ENCODE results near the gene ZMYND19. TPM values are rescaled to one million over a fixed set of nuclear protein-coding genes. Genes with fewer than 3 reads are reported as not detected.

Gene ZMYND19
- total and polyA plus RNA-seq, 2 of the 8 experiments (the other 6 are each of a cell fraction or from before 2014, with no cell fraction given), result 42.4 to 58.7 TPM

DNA sequence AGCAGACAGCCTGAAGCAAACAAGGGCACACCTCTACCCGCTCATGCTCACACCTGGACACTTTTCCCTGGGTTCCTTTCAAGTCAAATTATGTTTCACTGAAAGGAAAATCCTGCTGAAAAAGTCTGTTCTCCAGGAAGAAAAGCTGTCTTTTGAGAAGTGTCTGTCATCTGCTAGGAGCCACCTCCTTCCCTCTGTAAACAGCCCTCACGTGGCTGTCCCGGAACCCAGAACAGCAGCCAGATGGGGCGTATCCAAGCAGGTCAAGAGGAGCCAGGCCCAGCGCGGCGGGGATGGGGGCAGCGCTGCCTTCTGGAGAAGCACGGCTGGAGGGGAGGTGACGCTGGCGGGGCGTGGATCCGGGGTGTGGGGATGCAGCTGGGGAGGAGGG is 40.1 kb downstream of the ZMYND19 start, which contains the start of gene PNPLA7:
PNPLA7 (minus strand) TSS at position 172 of the 391 bp plus-strand sequence. CDS start 205 bp downstream, outside the sequence.
- no peak within 1 kb of the TSS for H2BK120ac ChIP-seq (replicated peaks; ENCODE audit: low read depth, low read length)
- H3K4me2 ChIP-seq (ENCODE audit: insufficient read depth in 1 of 2, low read depth in 2 of 2, low read length in 2 of 2), result peak within 1 kb of the TSS; percentile 24 to 85
- H2BK20ac ChIP-seq (ENCODE audit: low read length), result no peak within 1 kb of the TSS
- H3K36me3 ChIP-seq (ENCODE audit: control insufficient read depth in 2 of 4, insufficient read depth in 4 of 4, low read length in 3 of 4), result peaks cover 2 to 4% (median 4%) of the 10 kb centered on the region in 4 experiments; a peak in 4 of 8 replicates
- H2AK5ac ChIP-seq (ENCODE audit: low read depth, low read length), result no peak within 1 kb of the TSS
- no peak within 1 kb of the TSS for H2AFZ ChIP-seq (ENCODE audit: low read length)
- H2BK15ac ChIP-seq (ENCODE audit: low read length), result no peak within 1 kb of the TSS
- DNase-seq (ENCODE audit: low read depth in 1 of 2, low spot score in 2 of 2), result peak; percentile 27 to 81
- POLR2A ChIA-PET (ENCODE audit: partially characterized antibody), result interaction anchor here (0.8 to 1.5 kb wide), 4 partner anchors 16 to 309 kb away, joined by 3 read pairs; partner anchors contain the start of genes EHMT1 and TUBB4B
- H4K8ac ChIP-seq (ENCODE audit: extremely low read depth, insufficient read depth, low read length), result peak within 1 kb of the TSS; percentile 25; the same call in 1 of the 2 replicates
- H2BK5ac ChIP-seq (ENCODE audit: low read depth, low read length), result no peak within 1 kb of the TSS
- peaks cover 5% of the 10 kb centered on the region; the same call in 1 of the 2 replicates for H3K79me1 ChIP-seq (ENCODE audit: low read depth, low read length)
- 14% methylated on average over 11 of the region's 13 CpGs; no CpG with 5 or more reads in 1 of the 2 experiments for WGBS, 2 experiments (ENCODE audit: extremely low coverage in 1 of 2, insufficient coverage in 1 of 2, insufficient read length in 1 of 2, insufficient replicate concordance in 2 of 2, low coverage in 1 of 2, low lambda C conversion rate in 2 of 2, missing lambda C conversion rate in 1 of 2)
- H4K20me1 ChIP-seq (replicated peaks in 1 of 2; ENCODE audit: control insufficient read depth in 1 of 2, insufficient read depth in 2 of 2, low read length in 2 of 2), result peaks cover 4 to 6% of the 10 kb centered on the region in 2 experiments
- TF ChIP-seq HDAC2 (IDR thresholded peaks at IDR 0.05; ENCODE audit: borderline replicate concordance in 1 of 2, low read depth in 2 of 2, low read length in 2 of 2) (peak in 1 of 2 experiments; percentile 45; a peak in 1 of 4 replicates), PHF8 (conservative IDR thresholded peaks at IDR 0.05; ENCODE audit: low read depth, low read length) (no peak), SIRT6 (IDR thresholded peaks at IDR 0.05; ENCODE audit: low read length) (no peak), YY1 (IDR thresholded peaks at IDR 0.05; ENCODE audit: low read depth, low read length) (no peak), CHD2 (IDR thresholded peaks at IDR 0.05; ENCODE audit: low read length) (no peak), BACH1 (IDR thresholded peaks at IDR 0.05; ENCODE audit: low read length) (no peak), SAP30 (IDR thresholded peaks at IDR 0.05; ENCODE audit: insufficient read depth, insufficient replicate concordance, low read length) (no peak), NRF1 (IDR thresholded peaks at IDR 0.05; ENCODE audit: low read depth, low read length) (no peak), SIN3A (conservative IDR thresholded peaks at IDR 0.05 in 1 of 2, IDR thresholded peaks at IDR 0.05 in 1 of 2; ENCODE audit: low read depth in 1 of 2, low read length in 2 of 2) (peak in 1 of 2 experiments; percentile 87; a peak in 2 of 4 replicates)
- TF ChIP-seq, protein P1, sequence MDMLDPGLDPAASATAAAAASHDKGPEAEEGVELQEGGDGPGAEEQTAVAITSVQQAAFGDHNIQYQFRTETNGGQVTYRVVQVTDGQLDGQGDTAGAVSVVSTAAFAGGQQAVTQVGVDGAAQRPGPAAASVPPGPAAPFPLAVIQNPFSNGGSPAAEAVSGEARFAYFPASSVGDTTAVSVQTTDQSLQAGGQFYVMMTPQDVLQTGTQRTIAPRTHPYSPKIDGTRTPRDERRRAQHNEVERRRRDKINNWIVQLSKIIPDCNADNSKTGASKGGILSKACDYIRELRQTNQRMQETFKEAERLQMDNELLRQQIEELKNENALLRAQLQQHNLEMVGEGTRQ (IDR thresholded peaks at IDR 0.05; ENCODE audit: low read length), result peak; percentile 63
- TF ChIP-seq, protein P2, sequence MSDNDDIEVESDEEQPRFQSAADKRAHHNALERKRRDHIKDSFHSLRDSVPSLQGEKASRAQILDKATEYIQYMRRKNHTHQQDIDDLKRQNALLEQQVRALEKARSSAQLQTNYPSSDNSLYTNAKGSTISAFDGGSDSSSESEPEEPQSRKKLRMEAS (IDR thresholded peaks at IDR 0.05), result peak; percentile 93
- peak within 1 kb of the TSS; percentile 65 for H4K91ac ChIP-seq (replicated peaks; ENCODE audit: insufficient read length, low read length)
- no peaks in the 10 kb centered on the region for H3K79me2 ChIP-seq (ENCODE audit: control insufficient read depth in 1 of 2, insufficient read depth in 2 of 2, low read length in 2 of 2)
- no peak within 1 kb of the TSS for H3K4ac ChIP-seq (replicated peaks; ENCODE audit: insufficient read length, low read depth, low read length)
- H3K4me3 ChIP-seq (ENCODE audit: extremely low read depth in 1 of 4, insufficient read depth in 2 of 4, low read depth in 3 of 4, low read length in 4 of 4), result peak within 1 kb of the TSS; percentile 35 to 78 (median 52)
- H3K56ac ChIP-seq (replicated peaks; ENCODE audit: insufficient read length, low read depth, low read length), result no peak within 1 kb of the TSS
- no peak for FAIRE-seq
- H3K4me1 ChIP-seq (replicated peaks in 1 of 4; ENCODE audit: control insufficient read depth in 3 of 4, insufficient read depth in 4 of 4, low read length in 3 of 4), result peaks cover 0 to 7% (median 1%) of the 10 kb centered on the region in 4 experiments; a peak in 3 of 7 replicates
- no peak within 1 kb of the TSS; the same call in 1 of the 2 replicates for H3K18ac ChIP-seq (ENCODE audit: extremely low read depth, low read length)
- no peak within 1 kb of the TSS for H2BK12ac ChIP-seq (ENCODE audit: low read depth, low read length)
- no peak within 1 kb of the TSS for H3K27ac ChIP-seq (ENCODE audit: low read depth, low read length)
- H3K9ac ChIP-seq (replicated peaks in 1 of 4; ENCODE audit: extremely low read depth in 1 of 4, low read depth in 3 of 4, low read length in 3 of 4), result 0 out of 7 replicates have a peak within 1 kb of the TSS, but pooled peaks of 2 of the 4 experiments have one; percentile 8 to 19
- no peak within 1 kb of the TSS for H4K5ac ChIP-seq (ENCODE audit: insufficient read length, low read depth, low read length)
- no peak within 1 kb of the TSS for H3K23ac ChIP-seq (ENCODE audit: insufficient read length)
- peaks cover 7% of the 10 kb centered on the region; the same call in 1 of the 2 replicates for H3K23me2 ChIP-seq (ENCODE audit: low read depth, low read length)
- H3K9me3 ChIP-seq (ENCODE audit: insufficient read depth in 2 of 2, low read depth in 1 of 2, low read length in 1 of 2), result peaks cover 7 to 12% of the 10 kb centered on the region in 2 experiments; a peak in 3 of 4 replicates
- no peaks in the 10 kb centered on the region for H3K27me3 ChIP-seq (replicated peaks in 1 of 4; ENCODE audit: control insufficient read depth in 3 of 4, extremely low read depth in 1 of 4, insufficient read depth in 3 of 4, low read length in 3 of 4)
- CTCF ChIA-PET (ENCODE audit: partially characterized antibody), result interaction anchor here (0.6 kb wide), 3 partner anchors 10 to 248 kb away, joined by 3 read pairs; partner anchors contain the start of gene NRARP
- no peak within 1 kb of the TSS for H3K14ac ChIP-seq (ENCODE audit: insufficient read length)

Data from H1 (cell line).